HepG2 (cell line): ENCODE data around the gene FN1. TPM values are rescaled to one million over a fixed set of nuclear protein-coding genes. Genes with fewer than 3 reads are reported as not detected.

Source experiments
- CBX5 ChIP-seq: sonication (generic); formaldehyde crosslinking; IDR thresholded peaks from 2 replicates; pipeline ENCODE4 v1.4.0; 2020; ENCODE audit warnings: missing genetic modification reagents, borderline replicate concordance
- ERF ChIP-seq: IDR thresholded peaks from 2 replicates; pipeline ENCODE4 v1.6.1; 2018; ENCODE audit warnings: missing biosample characterization, missing genetic modification reagents
- FOXP1 ChIP-seq, 2 experiments: fragments of 450-650 bp in 1 of 2; IDR thresholded peaks; 2 replicates each; pipeline ENCODE4 v1.6.1; 2017 to 2018; ENCODE audit warnings: antibody characterized with exemption in 1 of 2
- JUNB ChIP-seq: sonication (generic); formaldehyde crosslinking; IDR thresholded peaks from 2 replicates; pipeline ENCODE4 v1.8.0; 2022; ENCODE audit warnings: missing genetic modification reagents, mild to moderate bottlenecking, borderline replicate concordance
- KAT8 ChIP-seq: IDR thresholded peaks from 2 replicates; pipeline ENCODE4 v1.6.1; 2016; ENCODE audit warnings: missing genetic modification reagents, missing compliant biosample characterization
- KLF9 ChIP-seq: IDR thresholded peaks from 2 replicates; pipeline ENCODE4 v1.6.1; 2016; ENCODE audit warnings: low read depth
- MTA1 ChIP-seq: sonication (generic); formaldehyde crosslinking; IDR thresholded peaks from 2 replicates; pipeline ENCODE4 v1.4.0; 2020; ENCODE audit warnings: missing genetic modification reagents, mild to moderate bottlenecking, borderline replicate concordance
- MYNN ChIP-seq: sonication (generic); formaldehyde crosslinking; IDR thresholded peaks from 2 replicates; pipeline ENCODE4 v1.4.0; 2020; ENCODE audit warnings: mild to moderate bottlenecking, low read depth, missing genetic modification reagents
- RARA ChIP-seq: IDR thresholded peaks from 2 replicates; pipeline ENCODE4 v1.6.1; 2016; ENCODE audit warnings: missing genetic modification reagents, missing compliant biosample characterization
- STAG1 ChIP-seq: sonication (generic); formaldehyde crosslinking; IDR thresholded peaks from 2 replicates; pipeline ENCODE4 v1.4.0; 2020; ENCODE audit warnings: missing genetic modification reagents
- ZBTB8A ChIP-seq: sonication (generic); formaldehyde crosslinking; IDR thresholded peaks from 2 replicates; pipeline ENCODE4 v1.4.0; 2020; ENCODE audit warnings: mild to moderate bottlenecking, low read depth, missing genetic modification reagents, borderline replicate concordance
- ZMYM3 ChIP-seq: sonication (generic); formaldehyde crosslinking; IDR thresholded peaks from 2 replicates; pipeline ENCODE4 v1.5.1; 2020; ENCODE audit warnings: mild to moderate bottlenecking, missing genetic modification reagents
- polyA plus RNA-seq, 8 experiments: library from polyadenylated mRNA; depleted of rRNA in 3 of 8; stranded (reverse) in 7 of 8; unstranded in 1 of 8; fragments of >200 nt; fragmentation: Illumina TruSeq in 4 of 8; extraction: Trizol in 4 of 8; gene quantifications; 2 replicates each; pipeline versions ENCODE4 v1.2.1 to v1.2.3, GENCODE V29; 2011 to 2016; ENCODE audit warnings: low read depth in 4 of 8, missing spikeins in 1 of 8, mixed read lengths in 1 of 8; ENCODE audit not compliant: insufficient read depth in 1 of 8
- total RNA-seq, 5 experiments: library from RNA; depleted of rRNA; stranded (reverse); fragments of >200 nt; fragmentation: Illumina TruSeq; extraction: Trizol; gene quantifications; 2 replicates each; pipeline ENCODE4 v1.2.3, GENCODE V29; 2016; ENCODE audit warnings: low read depth in 1 of 5
- TF ChIP-seq, protein P1 (sequence below): IDR thresholded peaks from 2 replicates; pipeline ENCODE4 v1.6.1; 2016; ENCODE audit warnings: missing compliant biosample characterization, missing genetic modification reagents, borderline replicate concordance
- TF ChIP-seq, protein P2 (sequence below): sonication (generic); formaldehyde crosslinking; IDR thresholded peaks from 2 replicates; pipeline ENCODE4 v1.4.0; 2020; ENCODE audit warnings: missing genetic modification reagents
- TF ChIP-seq, protein P3 (sequence below): sonication (generic); formaldehyde crosslinking; IDR thresholded peaks from 2 replicates; pipeline ENCODE4 v1.4.0; 2020; ENCODE audit warnings: missing genetic modification reagents
- TF ChIP-seq, protein P4 (sequence below): sonication (generic); formaldehyde crosslinking; IDR thresholded peaks from 2 replicates; pipeline ENCODE4 v1.9.0; 2021; ENCODE audit warnings: mild to moderate bottlenecking, missing genetic modification reagents
- TF ChIP-seq, protein P5 (sequence below): sonication (generic); formaldehyde crosslinking; IDR thresholded peaks from 2 replicates; pipeline ENCODE4 v1.4.0; 2020; ENCODE audit warnings: missing genetic modification reagents

The FN1 gene
- total and polyA plus RNA-seq, 2 of the 13 experiments (the other 11 are each of a cell fraction or from before 2014, with no cell fraction given) = 1,847 to 6,471 TPM

DNA sequence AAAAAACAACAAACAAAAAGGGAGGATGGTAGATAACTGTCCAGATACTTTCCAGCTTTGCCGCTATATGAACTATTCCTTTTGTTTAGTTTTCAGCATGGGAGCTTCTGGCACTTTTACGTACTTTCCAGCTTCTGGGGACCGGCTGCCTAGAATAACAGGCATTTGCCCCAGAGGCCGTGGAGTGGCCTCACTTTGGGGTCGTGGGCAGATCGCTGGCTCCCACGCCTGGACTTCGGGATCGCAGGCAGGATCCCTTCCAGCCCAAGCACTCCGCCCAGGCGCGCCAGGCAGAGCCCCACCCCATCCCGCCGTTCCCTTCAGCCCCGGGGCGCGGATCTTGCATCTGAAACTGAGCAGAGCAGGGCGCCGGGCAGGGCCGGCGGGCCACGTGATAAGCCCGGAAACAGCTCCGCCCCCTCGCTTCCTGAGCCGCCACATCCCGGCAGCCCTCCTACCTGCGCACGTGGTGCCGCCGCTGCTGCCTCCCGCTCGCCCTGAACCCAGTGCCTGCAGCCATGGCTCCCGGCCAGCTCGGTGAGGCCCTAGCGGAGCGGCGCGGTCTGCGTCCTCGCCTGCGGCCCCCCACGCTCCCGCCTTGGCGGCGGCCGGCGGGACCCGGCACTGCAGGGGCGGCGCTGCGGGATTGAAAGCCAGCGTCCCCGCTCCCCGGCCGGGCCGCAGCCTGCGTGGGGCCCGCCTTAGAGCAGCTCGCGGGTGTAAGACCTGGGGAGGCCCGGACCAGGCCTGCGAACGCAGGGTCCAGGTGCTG is 124.1 kb downstream of the FN1 start, which contains the start of gene ATIC (continued):
- TF ChIP-seq, protein P1, sequence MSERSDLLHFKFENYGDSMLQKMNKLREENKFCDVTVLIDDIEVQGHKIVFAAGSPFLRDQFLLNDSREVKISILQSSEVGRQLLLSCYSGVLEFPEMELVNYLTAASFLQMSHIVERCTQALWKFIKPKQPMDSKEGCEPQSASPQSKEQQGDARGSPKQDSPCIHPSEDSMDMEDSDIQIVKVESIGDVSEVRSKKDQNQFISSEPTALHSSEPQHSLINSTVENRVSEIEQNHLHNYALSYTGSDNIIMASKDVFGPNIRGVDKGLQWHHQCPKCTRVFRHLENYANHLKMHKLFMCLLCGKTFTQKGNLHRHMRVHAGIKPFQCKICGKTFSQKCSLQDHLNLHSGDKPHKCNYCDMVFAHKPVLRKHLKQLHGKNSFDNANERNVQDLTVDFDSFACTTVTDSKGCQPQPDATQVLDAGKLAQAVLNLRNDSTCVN = peak; percentile 49; the same call in 1 of the 2 replicates
- TF ChIP-seq JUNB (peak; percentile 73; the same call in 1 of the 2 replicates), CBX5 (CRISPR knock-in tag) (peak; percentile 88), ZMYM3 (CRISPR knock-in tag) (peak; percentile 87), KLF9 (CRISPR knock-in tag) (0 out of 2 replicates have a peak, but pooled peaks have one; percentile 51), ZBTB8A (CRISPR knock-in tag) (peak; percentile 92; the same call in 1 of the 2 replicates), MTA1 (CRISPR knock-in tag) (peak; percentile 80), FOXP1 (IDR thresholded peaks at IDR 0.05) (no peak), FOXP1 (CRISPR knock-in tag; IDR thresholded peaks at IDR 0.05) (peak; percentile 22; the same call in 1 of the 2 replicates), STAG1 (CRISPR knock-in tag) (peak; percentile 21; the same call in 1 of the 2 replicates), RARA (CRISPR knock-in tag) (peak; percentile 68), KAT8 (CRISPR knock-in tag) (peak; percentile 92), MYNN (peak; percentile 37; the same call in 1 of the 2 replicates), ERF (CRISPR knock-in tag) (peak; percentile 99)
- TF ChIP-seq, protein P2, sequence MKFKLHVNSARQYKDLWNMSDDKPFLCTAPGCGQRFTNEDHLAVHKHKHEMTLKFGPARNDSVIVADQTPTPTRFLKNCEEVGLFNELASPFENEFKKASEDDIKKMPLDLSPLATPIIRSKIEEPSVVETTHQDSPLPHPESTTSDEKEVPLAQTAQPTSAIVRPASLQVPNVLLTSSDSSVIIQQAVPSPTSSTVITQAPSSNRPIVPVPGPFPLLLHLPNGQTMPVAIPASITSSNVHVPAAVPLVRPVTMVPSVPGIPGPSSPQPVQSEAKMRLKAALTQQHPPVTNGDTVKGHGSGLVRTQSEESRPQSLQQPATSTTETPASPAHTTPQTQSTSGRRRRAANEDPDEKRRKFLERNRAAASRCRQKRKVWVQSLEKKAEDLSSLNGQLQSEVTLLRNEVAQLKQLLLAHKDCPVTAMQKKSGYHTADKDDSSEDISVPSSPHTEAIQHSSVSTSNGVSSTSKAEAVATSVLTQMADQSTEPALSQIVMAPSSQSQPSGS = peak; percentile 71
- TF ChIP-seq, protein P3, sequence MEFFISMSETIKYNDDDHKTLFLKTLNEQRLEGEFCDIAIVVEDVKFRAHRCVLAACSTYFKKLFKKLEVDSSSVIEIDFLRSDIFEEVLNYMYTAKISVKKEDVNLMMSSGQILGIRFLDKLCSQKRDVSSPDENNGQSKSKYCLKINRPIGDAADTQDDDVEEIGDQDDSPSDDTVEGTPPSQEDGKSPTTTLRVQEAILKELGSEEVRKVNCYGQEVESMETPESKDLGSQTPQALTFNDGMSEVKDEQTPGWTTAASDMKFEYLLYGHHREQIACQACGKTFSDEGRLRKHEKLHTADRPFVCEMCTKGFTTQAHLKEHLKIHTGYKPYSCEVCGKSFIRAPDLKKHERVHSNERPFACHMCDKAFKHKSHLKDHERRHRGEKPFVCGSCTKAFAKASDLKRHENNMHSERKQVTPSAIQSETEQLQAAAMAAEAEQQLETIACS (CRISPR knock-in tag) = peak; percentile 46; the same call in 1 of the 2 replicates
- TF ChIP-seq, protein P4, sequence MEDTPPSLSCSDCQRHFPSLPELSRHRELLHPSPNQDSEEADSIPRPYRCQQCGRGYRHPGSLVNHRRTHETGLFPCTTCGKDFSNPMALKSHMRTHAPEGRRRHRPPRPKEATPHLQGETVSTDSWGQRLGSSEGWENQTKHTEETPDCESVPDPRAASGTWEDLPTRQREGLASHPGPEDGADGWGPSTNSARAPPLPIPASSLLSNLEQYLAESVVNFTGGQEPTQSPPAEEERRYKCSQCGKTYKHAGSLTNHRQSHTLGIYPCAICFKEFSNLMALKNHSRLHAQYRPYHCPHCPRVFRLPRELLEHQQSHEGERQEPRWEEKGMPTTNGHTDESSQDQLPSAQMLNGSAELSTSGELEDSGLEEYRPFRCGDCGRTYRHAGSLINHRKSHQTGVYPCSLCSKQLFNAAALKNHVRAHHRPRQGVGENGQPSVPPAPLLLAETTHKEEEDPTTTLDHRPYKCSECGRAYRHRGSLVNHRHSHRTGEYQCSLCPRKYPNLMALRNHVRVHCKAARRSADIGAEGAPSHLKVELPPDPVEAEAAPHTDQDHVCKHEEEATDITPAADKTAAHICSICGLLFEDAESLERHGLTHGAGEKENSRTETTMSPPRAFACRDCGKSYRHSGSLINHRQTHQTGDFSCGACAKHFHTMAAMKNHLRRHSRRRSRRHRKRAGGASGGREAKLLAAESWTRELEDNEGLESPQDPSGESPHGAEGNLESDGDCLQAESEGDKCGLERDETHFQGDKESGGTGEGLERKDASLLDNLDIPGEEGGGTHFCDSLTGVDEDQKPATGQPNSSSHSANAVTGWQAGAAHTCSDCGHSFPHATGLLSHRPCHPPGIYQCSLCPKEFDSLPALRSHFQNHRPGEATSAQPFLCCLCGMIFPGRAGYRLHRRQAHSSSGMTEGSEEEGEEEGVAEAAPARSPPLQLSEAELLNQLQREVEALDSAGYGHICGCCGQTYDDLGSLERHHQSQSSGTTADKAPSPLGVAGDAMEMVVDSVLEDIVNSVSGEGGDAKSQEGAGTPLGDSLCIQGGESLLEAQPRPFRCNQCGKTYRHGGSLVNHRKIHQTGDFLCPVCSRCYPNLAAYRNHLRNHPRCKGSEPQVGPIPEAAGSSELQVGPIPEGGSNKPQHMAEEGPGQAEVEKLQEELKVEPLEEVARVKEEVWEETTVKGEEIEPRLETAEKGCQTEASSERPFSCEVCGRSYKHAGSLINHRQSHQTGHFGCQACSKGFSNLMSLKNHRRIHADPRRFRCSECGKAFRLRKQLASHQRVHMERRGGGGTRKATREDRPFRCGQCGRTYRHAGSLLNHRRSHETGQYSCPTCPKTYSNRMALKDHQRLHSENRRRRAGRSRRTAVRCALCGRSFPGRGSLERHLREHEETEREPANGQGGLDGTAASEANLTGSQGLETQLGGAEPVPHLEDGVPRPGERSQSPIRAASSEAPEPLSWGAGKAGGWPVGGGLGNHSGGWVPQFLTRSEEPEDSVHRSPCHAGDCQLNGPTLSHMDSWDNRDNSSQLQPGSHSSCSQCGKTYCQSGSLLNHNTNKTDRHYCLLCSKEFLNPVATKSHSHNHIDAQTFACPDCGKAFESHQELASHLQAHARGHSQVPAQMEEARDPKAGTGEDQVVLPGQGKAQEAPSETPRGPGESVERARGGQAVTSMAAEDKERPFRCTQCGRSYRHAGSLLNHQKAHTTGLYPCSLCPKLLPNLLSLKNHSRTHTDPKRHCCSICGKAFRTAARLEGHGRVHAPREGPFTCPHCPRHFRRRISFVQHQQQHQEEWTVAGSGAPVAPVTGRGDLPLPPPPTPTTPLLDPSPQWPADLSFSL (CRISPR knock-in tag) = peak; percentile 52; the same call in 1 of the 2 replicates
- TF ChIP-seq, protein P5, sequence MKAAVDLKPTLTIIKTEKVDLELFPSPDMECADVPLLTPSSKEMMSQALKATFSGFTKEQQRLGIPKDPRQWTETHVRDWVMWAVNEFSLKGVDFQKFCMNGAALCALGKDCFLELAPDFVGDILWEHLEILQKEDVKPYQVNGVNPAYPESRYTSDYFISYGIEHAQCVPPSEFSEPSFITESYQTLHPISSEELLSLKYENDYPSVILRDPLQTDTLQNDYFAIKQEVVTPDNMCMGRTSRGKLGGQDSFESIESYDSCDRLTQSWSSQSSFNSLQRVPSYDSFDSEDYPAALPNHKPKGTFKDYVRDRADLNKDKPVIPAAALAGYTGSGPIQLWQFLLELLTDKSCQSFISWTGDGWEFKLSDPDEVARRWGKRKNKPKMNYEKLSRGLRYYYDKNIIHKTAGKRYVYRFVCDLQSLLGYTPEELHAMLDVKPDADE (CRISPR knock-in tag) = peak; percentile 84; the same call in 1 of the 2 replicates
